GM19099 (cell line): ENCODE results near the gene ZNF830.
A peak's percentile ranks its signal among the peaks of the same experiment; 100 is the strongest.

Source experiments
- POLR2A ChIP-seq: IDR thresholded peaks from 3 replicates; pipeline ENCODE4 v1.6.1; 2011; ENCODE audit warnings: low read depth; ENCODE audit not compliant: insufficient read length; ENCODE audit errors: extremely low read depth

The ZNF830 gene

DNA sequence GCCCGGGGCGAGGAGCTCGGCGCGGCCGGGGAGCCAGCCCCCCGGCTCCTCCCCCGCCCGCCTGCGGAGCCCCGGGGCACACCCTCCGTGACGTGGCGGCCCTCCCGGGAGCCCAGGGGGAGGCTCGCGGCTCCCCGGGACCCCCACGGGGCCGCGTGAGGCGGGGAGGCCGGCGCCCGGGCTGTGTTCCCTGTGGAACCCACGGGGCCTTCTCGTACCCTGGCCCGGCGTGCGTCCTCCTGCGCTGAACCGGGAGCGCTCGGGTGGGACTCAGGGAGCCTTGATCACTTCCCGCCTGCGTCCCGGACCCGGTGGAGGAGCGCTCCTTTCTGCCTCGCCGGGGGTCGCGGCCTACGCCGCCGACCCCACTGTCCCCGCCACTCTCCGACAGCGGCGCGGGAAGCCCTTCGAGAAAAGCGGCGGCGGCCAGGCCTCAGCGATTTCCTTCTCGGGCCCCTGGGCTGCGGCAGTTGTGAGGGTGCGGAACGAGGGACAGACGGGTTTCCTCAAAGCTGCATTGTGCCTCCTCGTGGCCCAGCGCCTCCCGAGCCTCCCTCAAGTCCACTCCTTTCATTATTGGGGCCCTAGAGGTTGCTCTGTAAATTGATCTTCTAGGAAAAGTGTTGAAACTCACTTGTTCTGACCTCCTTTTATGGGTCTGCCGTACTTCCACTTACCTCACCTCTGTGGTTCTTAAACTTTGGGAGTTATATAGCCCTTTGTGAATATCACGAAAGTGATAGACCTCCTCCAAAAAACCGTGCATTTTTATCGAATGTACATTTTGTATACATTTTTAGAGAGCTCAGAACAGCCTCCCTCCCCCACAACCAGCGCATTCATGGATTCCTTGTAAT, 19.6 kb downstream of the ZNF830 start:
- TF ChIP-seq POLR2A, result peak; percentile 37

DNA sequence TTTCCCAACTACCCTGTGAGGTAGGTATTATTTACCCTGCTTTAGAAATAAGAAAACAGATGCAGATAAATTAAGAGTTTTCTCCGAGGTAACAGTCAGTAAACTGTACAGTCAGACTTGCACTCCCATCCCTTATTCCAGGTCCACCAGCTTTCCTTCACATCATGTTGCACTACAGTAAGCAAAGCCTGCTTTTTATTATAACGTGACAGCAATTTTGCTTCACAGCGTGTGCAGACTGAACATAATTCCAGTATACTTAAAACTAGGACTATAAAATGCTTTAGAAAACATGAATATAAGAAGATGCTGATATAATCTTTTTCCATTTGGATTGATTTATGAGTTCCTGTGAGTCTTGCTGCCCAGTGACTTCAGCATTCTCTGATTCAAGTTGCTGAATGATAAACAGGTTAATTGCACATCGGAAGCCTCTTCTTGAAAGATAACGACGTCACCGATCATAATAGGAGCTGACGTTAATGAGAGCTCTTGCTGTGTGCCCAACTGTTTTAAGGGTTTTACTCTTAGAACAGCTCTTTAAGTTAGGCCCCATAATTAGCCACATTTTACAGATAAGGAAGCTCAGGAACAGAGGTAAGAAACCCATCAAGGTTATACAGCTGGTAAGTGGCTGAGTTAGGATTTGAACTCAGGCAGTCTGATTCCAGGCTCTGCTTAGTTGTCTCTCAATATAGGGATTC, 20.4 kb downstream of the ZNF830 start:
- TF ChIP-seq POLR2A, result no peak

DNA sequence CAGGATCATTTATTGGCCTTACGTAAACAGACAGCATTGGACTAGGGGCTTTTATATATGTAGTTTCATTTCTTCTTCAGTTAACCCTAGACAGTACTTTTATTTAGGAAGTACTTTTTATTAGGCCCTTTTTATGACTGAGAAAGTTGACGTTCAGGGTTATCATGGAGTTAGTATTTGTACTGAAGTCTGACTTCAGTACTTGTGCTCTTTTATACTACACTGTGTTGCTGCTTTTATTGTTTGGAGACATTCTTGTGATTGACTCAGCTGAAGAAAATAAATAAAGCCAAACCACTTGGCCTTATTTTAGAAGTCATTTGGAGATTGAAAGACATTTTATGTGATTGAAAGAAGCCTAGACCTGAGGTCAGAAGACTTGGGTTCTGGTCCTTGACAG, 25.9 kb downstream of the ZNF830 start:
- no peak for TF ChIP-seq POLR2A

DNA sequence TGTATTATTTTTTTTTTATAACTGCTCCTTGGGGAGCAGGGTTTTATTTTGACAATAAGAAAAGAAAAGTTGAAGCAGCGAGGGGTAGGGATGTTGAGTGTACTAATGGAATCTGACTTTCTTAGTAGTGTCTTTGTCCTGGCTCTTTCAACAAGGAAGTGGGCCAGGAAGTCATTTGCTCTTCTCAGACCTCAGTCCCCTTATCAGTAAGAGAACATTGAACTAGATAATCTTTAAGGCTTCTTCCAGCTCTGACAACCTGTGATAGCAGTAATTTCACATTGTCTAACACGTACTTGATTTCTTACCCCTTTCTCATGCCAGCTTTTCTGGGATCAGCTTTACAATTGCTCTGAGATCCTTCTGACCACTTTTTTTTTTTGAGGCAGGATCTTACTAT, 27.3 kb downstream of the ZNF830 start:
- no peak for TF ChIP-seq POLR2A

DNA sequence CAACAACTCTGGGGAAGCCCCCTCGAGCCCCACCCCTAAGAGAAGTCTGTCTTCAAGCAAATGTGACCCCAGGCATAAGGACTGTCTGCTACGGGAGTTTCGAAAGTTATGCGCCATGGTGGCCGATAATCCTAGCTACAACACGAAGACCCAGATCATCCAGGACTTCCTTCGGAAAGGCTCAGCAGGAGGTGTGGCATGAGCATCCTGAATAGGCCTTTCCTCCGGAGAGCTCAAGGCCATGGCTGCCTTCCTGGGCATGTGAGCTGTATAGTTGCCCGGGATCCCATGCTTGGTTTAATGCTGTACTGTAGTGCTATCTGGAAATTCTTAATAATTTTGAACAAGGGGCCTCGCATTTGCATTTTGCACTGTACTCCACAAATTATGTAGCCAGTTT, 28.1 kb downstream of the ZNF830 start:
- TF ChIP-seq POLR2A, result no peak

DNA sequence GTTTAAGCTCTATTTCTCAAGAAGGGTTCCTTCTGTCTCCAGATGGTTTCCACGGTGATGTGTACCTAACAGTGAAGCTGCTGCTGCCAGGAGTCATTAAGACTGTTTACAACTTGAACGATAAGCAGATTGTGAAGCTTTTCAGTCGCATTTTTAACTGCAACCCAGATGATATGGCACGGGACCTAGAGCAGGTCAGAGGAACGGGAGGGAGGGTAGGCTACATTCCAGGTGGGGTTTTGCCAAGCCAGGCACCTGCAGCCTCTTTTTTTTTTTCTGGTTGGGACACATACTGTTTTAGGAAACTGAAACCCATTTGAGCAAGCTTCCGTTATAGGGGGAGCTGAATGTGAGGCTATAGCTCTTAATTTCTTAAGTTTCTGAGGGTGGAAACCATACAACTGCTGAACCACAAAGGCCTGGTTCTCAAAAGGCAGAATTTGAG, 29.6 kb downstream of the ZNF830 start:
- TF ChIP-seq POLR2A, result no peak

DNA sequence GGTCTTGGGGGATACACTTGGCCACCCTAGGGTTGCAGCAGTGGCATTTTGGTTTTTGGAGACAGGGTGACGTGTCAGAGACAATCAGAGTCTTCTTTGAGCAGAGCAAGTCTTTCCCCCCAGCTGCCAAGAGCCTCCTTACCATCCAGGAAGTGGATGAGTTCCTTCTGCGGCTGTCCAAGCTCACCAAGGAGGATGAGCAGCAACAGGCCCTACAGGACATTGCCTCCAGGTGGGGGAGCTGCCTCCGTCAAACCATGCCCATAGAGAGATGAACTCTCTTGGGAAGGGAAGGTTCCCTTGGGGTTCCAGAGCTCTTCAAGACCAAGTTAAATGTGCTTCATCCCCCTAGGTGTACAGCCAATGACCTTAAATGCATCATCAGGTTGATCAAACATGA, 30.3 kb downstream of the ZNF830 start:
- no peak for TF ChIP-seq POLR2A

DNA sequence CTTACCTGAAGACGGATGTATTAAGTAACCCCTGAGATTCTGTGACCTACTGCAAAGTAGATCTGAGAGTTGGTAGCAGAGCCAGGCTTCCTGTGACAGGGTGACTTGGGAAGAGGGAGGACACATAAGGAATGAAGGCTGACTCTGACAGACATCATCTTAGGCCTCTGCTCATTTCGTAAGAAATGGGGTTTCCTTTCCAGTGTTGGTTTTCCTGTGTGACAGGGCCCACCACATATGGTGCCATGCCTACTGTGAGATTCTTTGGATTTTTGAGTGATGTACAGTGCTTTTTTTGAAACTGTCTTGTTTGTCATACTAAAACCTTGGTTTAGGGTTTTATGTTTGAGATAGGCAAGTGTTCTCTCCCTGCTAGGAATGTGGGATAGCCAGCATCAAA, 31.7 kb downstream of the ZNF830 start:
- no peak for TF ChIP-seq POLR2A

DNA sequence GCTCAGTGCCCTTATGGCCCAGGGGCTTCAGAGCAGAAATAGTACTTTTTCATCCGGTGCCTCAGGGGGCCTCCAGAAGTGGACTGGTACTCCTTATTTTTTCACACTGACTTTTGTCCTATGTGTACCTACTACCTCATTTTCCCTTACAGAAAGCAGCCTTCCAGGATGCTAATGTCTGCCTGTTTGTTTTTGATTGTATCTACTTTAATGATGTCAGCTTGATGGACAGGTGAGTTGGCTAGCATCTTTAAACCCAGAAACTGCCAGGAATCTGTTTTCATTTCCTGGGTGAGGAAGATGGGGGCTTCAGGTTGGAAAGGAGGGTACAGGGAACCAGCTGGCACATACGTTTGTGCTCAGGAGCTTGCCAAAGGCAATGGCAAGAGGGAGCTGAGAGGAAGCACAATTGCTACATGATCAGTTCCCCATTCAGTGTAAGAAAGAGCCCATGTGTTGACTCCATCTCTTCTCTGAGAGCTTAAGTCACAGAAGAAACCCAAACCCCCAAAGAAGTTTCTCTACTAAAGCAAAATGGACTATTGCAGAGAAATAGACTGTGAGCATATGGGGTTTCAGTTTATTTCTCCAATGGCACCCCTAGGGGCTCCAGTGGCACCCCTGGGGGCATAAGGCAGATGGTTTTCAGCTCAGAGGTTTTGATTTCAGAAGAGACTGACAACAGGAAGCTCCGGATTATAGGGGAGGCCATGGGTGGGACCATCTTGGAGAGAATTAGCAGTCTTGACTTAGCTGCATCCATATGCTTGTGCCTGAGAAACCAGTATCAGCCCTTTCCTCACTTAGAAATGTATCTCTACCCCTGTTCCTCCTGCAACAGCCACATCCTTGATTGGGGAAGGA, 35.3 kb downstream of the ZNF830 start:
- TF ChIP-seq POLR2A, result no peak

DNA sequence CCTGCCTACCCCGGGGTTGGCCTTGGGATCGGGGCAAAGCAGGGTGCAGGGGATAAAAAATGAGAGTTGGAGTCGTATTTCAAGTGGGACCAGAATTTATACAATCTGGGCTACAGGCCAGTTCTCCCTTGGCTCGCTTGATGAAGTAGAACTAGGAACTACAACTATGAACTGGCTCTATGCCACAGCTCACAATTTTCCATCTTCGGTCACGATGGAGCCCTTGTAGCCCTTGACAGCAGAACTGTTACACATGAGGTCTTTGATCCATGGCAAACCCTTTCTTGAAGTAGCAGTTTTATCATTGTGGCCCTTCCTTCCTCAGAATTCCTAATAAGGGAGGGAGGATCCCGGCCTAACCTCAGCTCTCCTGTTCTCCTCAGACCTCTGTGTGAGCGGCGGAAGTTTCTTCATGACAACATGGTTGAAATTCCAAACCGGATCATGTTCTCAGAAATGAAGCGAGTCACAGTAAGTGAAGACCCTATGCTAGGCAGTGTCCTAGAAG, 36.1 kb downstream of the ZNF830 start:
- no peak for TF ChIP-seq POLR2A

DNA sequence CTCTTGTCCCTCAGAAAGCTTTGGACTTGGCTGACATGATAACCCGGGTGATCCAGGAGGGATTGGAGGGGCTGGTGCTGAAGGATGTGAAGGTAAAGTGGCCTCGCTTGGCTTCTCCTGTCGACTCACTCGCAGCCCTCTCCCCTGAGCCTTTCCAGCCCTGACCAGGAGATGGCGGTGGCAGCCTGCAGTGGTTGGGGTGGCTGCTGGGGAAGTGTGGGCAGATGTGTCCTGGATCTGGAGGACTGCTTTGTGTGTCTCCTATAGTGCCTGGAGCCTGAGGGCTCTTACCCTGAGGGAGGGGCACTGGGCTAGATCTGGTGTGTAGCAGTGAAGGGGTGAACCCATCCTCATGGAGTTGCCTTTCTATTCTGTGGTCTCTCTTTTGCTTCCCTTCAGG, 36.9 kb downstream of the ZNF830 start:
- TF ChIP-seq POLR2A, result no peak

DNA sequence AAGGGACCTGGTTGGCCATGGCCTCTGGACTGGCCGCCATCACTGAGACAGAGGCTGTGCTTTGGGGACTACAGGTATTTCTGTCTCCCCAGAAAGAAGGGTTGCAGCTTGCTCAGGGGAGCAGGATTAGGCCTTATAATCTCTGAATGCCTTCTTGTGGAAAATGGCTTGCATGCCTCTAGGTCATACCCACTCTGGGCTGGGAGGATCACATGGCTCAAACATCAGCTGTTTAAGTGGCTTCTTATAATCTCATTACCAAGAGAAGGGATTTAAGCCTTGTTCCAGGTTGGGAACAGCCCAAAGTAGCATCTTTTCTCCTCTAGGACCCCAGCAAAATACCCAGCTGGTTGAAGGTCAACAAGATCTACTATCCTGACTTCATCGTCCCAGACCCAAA, 38.1 kb downstream of the ZNF830 start:
- TF ChIP-seq POLR2A, result no peak

DNA sequence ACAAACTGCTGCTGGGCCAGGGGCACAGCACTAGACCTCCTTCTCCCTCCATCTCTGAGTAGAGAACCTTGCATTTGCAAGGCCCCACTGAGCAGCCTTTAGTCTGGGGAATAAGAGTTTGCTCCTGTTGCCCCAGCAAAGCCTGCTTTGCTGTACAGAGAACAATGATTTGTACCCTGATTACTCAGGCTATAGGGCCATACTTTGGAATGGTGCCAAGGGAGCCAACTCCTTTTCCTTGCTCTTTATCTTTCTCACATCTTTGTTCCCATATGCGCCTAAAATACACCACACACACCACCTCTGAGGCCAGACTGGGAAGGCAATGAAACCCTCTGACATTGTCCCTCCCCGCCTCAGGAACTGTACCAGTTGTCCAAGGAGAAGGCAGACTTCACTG, 40.2 kb downstream of the ZNF830 start:
- TF ChIP-seq POLR2A, result no peak

DNA sequence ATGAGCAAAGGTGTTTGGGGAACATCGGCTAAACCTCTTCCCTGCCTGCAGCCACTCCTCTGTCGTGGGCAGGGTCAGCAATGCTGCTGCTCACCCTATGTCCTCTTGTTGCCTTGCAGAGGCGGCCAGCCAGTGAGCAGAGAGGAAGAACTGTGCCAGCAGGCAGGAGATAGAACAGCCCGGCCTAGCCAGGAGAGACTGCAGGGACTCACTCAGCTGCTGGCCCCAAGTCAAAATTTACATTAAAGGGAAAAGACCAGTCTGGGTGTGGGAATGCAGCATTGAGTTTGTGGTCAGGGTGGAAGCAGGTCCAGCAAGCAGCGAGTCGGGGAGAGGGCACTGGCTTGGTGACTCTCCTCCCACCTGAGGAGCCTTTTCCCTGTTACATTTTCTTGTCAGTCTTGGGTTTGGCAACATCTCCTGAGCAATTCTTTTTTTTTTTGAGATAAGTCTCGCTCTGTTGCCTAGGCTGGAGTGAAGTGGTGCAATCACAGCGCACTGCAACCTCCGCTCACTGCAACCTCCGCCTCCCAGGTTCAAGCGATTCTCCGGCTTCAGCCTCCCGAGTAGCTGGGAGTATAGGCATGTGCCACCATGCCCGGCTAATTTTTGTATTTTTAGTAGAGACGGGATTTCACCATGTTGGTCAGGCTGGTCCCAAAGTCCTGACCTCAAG, 41.7 kb downstream of the ZNF830 start:
- TF ChIP-seq POLR2A, result no peak
